Measurements from ENCODE around the gene GANAB.

DNA sequence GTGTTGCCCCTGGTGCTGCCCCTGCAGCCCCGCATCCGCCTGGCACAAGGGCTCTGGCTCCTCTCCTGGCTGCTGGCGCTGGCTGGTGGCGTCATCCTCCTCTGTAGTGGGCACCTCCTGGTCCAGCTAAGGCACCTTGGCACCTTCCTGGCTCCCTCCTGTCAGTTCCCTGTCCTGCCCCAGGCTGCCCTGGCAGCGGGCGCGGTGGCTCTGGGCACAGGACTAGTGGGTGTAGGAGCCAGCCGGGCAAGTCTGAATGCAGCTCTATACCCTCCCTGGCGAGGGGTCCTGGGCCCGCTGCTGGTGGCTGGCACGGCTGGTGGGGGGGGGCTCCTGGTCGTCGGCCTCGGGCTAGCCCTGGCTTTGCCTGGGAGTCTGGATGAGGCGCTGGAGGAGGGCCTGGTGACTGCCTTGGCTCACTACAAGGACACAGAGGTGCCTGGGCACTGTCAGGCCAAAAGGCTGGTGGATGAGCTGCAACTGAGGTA, 33.1 kb downstream of the GANAB start:
- TF ChIP-seq, protein P1, sequence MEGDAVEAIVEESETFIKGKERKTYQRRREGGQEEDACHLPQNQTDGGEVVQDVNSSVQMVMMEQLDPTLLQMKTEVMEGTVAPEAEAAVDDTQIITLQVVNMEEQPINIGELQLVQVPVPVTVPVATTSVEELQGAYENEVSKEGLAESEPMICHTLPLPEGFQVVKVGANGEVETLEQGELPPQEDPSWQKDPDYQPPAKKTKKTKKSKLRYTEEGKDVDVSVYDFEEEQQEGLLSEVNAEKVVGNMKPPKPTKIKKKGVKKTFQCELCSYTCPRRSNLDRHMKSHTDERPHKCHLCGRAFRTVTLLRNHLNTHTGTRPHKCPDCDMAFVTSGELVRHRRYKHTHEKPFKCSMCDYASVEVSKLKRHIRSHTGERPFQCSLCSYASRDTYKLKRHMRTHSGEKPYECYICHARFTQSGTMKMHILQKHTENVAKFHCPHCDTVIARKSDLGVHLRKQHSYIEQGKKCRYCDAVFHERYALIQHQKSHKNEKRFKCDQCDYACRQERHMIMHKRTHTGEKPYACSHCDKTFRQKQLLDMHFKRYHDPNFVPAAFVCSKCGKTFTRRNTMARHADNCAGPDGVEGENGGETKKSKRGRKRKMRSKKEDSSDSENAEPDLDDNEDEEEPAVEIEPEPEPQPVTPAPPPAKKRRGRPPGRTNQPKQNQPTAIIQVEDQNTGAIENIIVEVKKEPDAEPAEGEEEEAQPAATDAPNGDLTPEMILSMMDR (conservative IDR thresholded peaks at IDR 0.05; ENCODE audit: low read depth, low read length): no peak
- no peak for TF ChIP-seq EZH2 (IDR thresholded peaks at IDR 0.05; ENCODE audit: borderline replicate concordance, low read depth, low read length, poor library complexity, severe bottlenecking)

Data from A673 (cell line).